H9 (cell line): ENCODE data around the gene MB21D2. TPM values are rescaled to one million over a fixed set of nuclear protein-coding genes. Genes with fewer than 3 reads are reported as not detected.
A peak's percentile ranks its signal among the peaks of the same experiment; 100 is the strongest.

Experiments
- DNase-seq: peaks from one replicate; pipeline ENCODE4 v3.0.0-alpha.2; 2017
- H2AFZ ChIP-seq: one replicate; pipeline ENCODE4 v1.6.1; 2013; ENCODE audit warnings: mild to moderate bottlenecking, low read length, control low read depth, moderate library complexity
- H2AK5ac ChIP-seq: 2 replicates; pipeline ENCODE4 v1.6.1; 2013; ENCODE audit warnings: low read length, control low read depth, mixed read lengths; ENCODE audit not compliant: insufficient read length
- H2BK120ac ChIP-seq: one replicate; pipeline ENCODE4 v1.6.1; 2013; ENCODE audit warnings: low read depth, mild to moderate bottlenecking, low read length, control low read depth, inconsistent platforms; ENCODE audit not compliant: poor library complexity, severe bottlenecking
- H2BK12ac ChIP-seq: 2 replicates; pipeline ENCODE4 v1.6.1; 2013; ENCODE audit warnings: low read length, control low read depth, mixed read lengths, low read depth; ENCODE audit not compliant: insufficient read length
- H2BK15ac ChIP-seq: 2 replicates; pipeline ENCODE4 v1.6.1; 2013; ENCODE audit warnings: low read depth, low read length, control low read depth
- H2BK20ac ChIP-seq: one replicate; pipeline ENCODE4 v1.6.1; 2013; ENCODE audit warnings: low read depth, mild to moderate bottlenecking, low read length, control low read depth, inconsistent platforms; ENCODE audit not compliant: poor library complexity, severe bottlenecking
- H2BK5ac ChIP-seq: 2 replicates; pipeline ENCODE4 v1.6.1; 2013; ENCODE audit warnings: low read length, control low read depth, mixed read lengths; ENCODE audit not compliant: insufficient read length
- H3K14ac ChIP-seq: 2 replicates; pipeline ENCODE4 v1.6.1; 2013; ENCODE audit warnings: low read length, control low read depth; ENCODE audit not compliant: insufficient read depth
- H3K18ac ChIP-seq: 2 replicates; pipeline ENCODE4 v1.6.1; 2013; ENCODE audit warnings: low read depth, mild to moderate bottlenecking, mixed read lengths, low read length, control low read depth; ENCODE audit not compliant: insufficient read length
- H3K23ac ChIP-seq: 2 replicates; pipeline ENCODE4 v1.6.1; 2013; ENCODE audit warnings: low read length, control low read depth, mixed read lengths, low read depth; ENCODE audit not compliant: insufficient read length
- H3K23me2 ChIP-seq: 2 replicates; pipeline ENCODE4 v1.6.1; 2013; ENCODE audit warnings: low read depth, mild to moderate bottlenecking, mixed read lengths, low read length, control low read depth; ENCODE audit not compliant: insufficient read length, poor library complexity, severe bottlenecking
- H3K27ac ChIP-seq: 2 replicates; pipeline ENCODE4 v1.5.1; 2013; ENCODE audit warnings: low read length, control low read depth, mixed read lengths, low read depth; ENCODE audit not compliant: insufficient read length
- H3K27me3 ChIP-seq: 2 replicates; pipeline ENCODE4 v1.6.1; 2013; ENCODE audit warnings: low read length, control low read depth, inconsistent platforms; ENCODE audit not compliant: insufficient read depth
- H3K4ac ChIP-seq: 2 replicates; pipeline ENCODE4 v1.6.1; 2013; ENCODE audit warnings: low read depth, mild to moderate bottlenecking, control low read depth, inconsistent platforms, low read length, moderate library complexity
- H3K4me1 ChIP-seq: 2 replicates; pipeline ENCODE4 v1.6.1; 2013; ENCODE audit warnings: low read length, control low read depth, inconsistent platforms; ENCODE audit not compliant: insufficient read depth
- H3K4me2 ChIP-seq: 2 replicates; pipeline ENCODE4 v1.6.1; 2013; ENCODE audit warnings: low read length, control low read depth, mixed read lengths; ENCODE audit not compliant: insufficient read length, insufficient read depth
- H3K56ac ChIP-seq: 2 replicates; pipeline ENCODE4 v1.6.1; 2013; ENCODE audit warnings: low read depth, mild to moderate bottlenecking, mixed read lengths, low read length, control low read depth; ENCODE audit not compliant: insufficient read length
- H3K79me1 ChIP-seq: 2 replicates; pipeline ENCODE4 v1.6.1; 2013; ENCODE audit warnings: low read depth, mild to moderate bottlenecking, moderate library complexity, low read length, control low read depth, inconsistent platforms; ENCODE audit not compliant: insufficient read depth, poor library complexity, severe bottlenecking
- H3K79me2 ChIP-seq: 2 replicates; pipeline ENCODE4 v1.6.1; 2013; ENCODE audit warnings: low read length, control low read depth, inconsistent platforms; ENCODE audit not compliant: insufficient read depth
- H3K9ac ChIP-seq: 2 replicates; pipeline ENCODE4 v1.6.1; 2013; ENCODE audit warnings: low read length, control low read depth, mixed read lengths; ENCODE audit not compliant: insufficient read length; ENCODE audit errors: extremely low read depth
- H3K9me3 ChIP-seq: one replicate; pipeline ENCODE4 v1.6.1; 2013; ENCODE audit warnings: low read depth, low read length, inconsistent platforms; ENCODE audit not compliant: control insufficient read depth
- H3T11ph ChIP-seq: one replicate; pipeline ENCODE4 v1.6.1; 2013; ENCODE audit warnings: mild to moderate bottlenecking, low read length, control low read depth, inconsistent platforms
- H4K20me1 ChIP-seq: one replicate; pipeline ENCODE4 v1.6.1; 2013; ENCODE audit not compliant: control insufficient read depth, insufficient read length, insufficient read depth
- H4K5ac ChIP-seq: 2 replicates; pipeline ENCODE4 v1.6.1; 2013; ENCODE audit warnings: low read depth, mild to moderate bottlenecking, mixed read lengths, low read length, control low read depth; ENCODE audit not compliant: insufficient read length
- H4K8ac ChIP-seq: replicated peaks from 2 replicates; pipeline ENCODE4 v1.6.1; 2013; ENCODE audit warnings: low read length, control low read depth, mixed read lengths, low read depth; ENCODE audit not compliant: insufficient read length
- H4K91ac ChIP-seq: 2 replicates; pipeline ENCODE4 v1.6.1; 2013; ENCODE audit warnings: low read depth, mild to moderate bottlenecking, moderate library complexity, mixed read lengths, low read length, control low read depth; ENCODE audit not compliant: insufficient read length
- H3K27ac Mint-ChIP-seq, 3 experiments: 2 replicates in 2 of 3; 3 replicates in 1 of 3; pipeline ENCODE4 v1.8.0; 2020 to 2021; ENCODE audit warnings: mixed read lengths in 3 of 3, mild to moderate bottlenecking in 1 of 3, moderate library complexity in 1 of 3
- H3K27me3 Mint-ChIP-seq: 2 replicates; pipeline ENCODE4 v1.8.0; 2021; ENCODE audit warnings: low read depth, mild to moderate bottlenecking, moderate library complexity, mixed read lengths
- H3K36me3 Mint-ChIP-seq, 3 experiments: 2 replicates in 2 of 3; 3 replicates in 1 of 3; pipeline ENCODE4 v1.8.0; 2020 to 2021; ENCODE audit warnings: low read depth in 3 of 3, mixed read lengths in 3 of 3; ENCODE audit not compliant: insufficient read depth in 1 of 3
- H3K4me1 Mint-ChIP-seq, 2 experiments: 2 replicates each; pipeline ENCODE4 v1.8.0; 2020; ENCODE audit warnings: mixed read lengths in 2 of 2
- H3K4me3 Mint-ChIP-seq, 2 experiments: 2 replicates in 1 of 2; 3 replicates in 1 of 2; pipeline ENCODE4 v1.8.0; 2020 to 2021; ENCODE audit warnings: mild to moderate bottlenecking in 2 of 2, mixed read lengths in 2 of 2, moderate library complexity in 1 of 2
- H3K9me3 Mint-ChIP-seq, 2 experiments: 2 replicates in 1 of 2; 3 replicates in 1 of 2; pipeline ENCODE4 v1.8.0; 2020; ENCODE audit warnings: mild to moderate bottlenecking in 2 of 2, mixed read lengths in 2 of 2, moderate library complexity in 1 of 2
- CTCF ChIP-seq: fragments of 200-600 bp; sonication (generic); conservative IDR thresholded peaks from 3 replicates; pipeline ENCODE4 v1.8.0; 2021; ENCODE audit warnings: antibody characterized with exemption, mild to moderate bottlenecking
- WGBS: extraction: QIAGEN DNeasy Blood & Tissue Kit; methylation state at CpG from one replicate; pipeline ENCODE4 v1.1.7; 2013; ENCODE audit warnings: missing lambda C conversion rate, low lambda C conversion rate, mixed read lengths; ENCODE audit not compliant: insufficient read length; ENCODE audit errors: extremely low coverage; 5-methylcytosine and 5-hydroxymethylcytosine counted together
- total RNA-seq: library from RNA; stranded (reverse); gene quantifications from 2 replicates; pipeline ENCODE4 v1.2.1, GENCODE V29; 2021

The MB21D2 gene
- total RNA-seq, 1 experiment from 2014 or later = 19.1 TPM

- H2BK5ac ChIP-seq = no peak overlapping the region
- TF ChIP-seq CTCF = no peak
- no peak overlapping the region for H3K14ac ChIP-seq
- peaks cover 0 to 5% (median 4%) of the 10 kb centered on the region in 3 experiments; a peak in 4 of 7 replicates for H3K36me3 Mint-ChIP-seq
- H4K91ac ChIP-seq = no peak overlapping the region
- H3K27me3 ChIP-seq = no peaks in the 10 kb centered on the region
- H2AFZ ChIP-seq = no peak overlapping the region
- H4K5ac ChIP-seq = no peak overlapping the region
- H2AK5ac ChIP-seq = no peak overlapping the region
- no CpG with 5 or more reads among the region's 7 CpGs for WGBS
- H2BK20ac ChIP-seq = no peak overlapping the region
- H3K27me3 Mint-ChIP-seq = no peaks in the 10 kb centered on the region
- H3K23me2 ChIP-seq = no peaks in the 10 kb centered on the region
- no peak overlapping the region for H3K4me3 Mint-ChIP-seq
- H3K4ac ChIP-seq = no peak overlapping the region
- H2BK15ac ChIP-seq = no peak overlapping the region
- no peaks in the 10 kb centered on the region for H3K79me1 ChIP-seq
- no peak overlapping the region for H3K4me2 ChIP-seq
- no peak overlapping the region for H2BK120ac ChIP-seq
- H3K18ac ChIP-seq = no peak overlapping the region
- H4K20me1 ChIP-seq = no peaks in the 10 kb centered on the region
- no peak overlapping the region for H3K56ac ChIP-seq
- H3K9me3 Mint-ChIP-seq = no peaks in the 10 kb centered on the region
- peaks cover 5% of the 10 kb centered on the region; the same call in 1 of the 2 replicates for H3K79me2 ChIP-seq
- peaks cover 6% of the 10 kb centered on the region for H3K4me1 ChIP-seq
- peak overlapping the region in 1 of 3 experiments; percentile 49; a peak in 1 of 7 replicates for H3K27ac Mint-ChIP-seq
- H3K9ac ChIP-seq = no peak overlapping the region
- H3K9me3 ChIP-seq = no peaks in the 10 kb centered on the region
- no peak for DNase-seq
- no peak overlapping the region for H3T11ph ChIP-seq
- H3K23ac ChIP-seq = no peak overlapping the region
- no peak overlapping the region for H4K8ac ChIP-seq
- no peak overlapping the region for H2BK12ac ChIP-seq
- H3K4me1 Mint-ChIP-seq = peaks cover 26 to 29% of the 10 kb centered on the region in 2 experiments
- H3K27ac ChIP-seq = no peak overlapping the region
Measured at GRCh38 chr3:192835818-192836815, 81.5 kb downstream of the MB21D2 start.
